Measurements from ENCODE around the gene PACS1.
A peak's percentile ranks its signal among the peaks of the same experiment; 100 is the strongest.
"Not testable (repeated sequence)": the region's sequence is repeated elsewhere in the genome, so short reads cannot be mapped to it uniquely, and the experiment has no call there.

Gene PACS1

GRCh38 chr11:66276619-66277018 is 206.5 kb downstream of the PACS1 start:
- peaks cover 44% of the 10 kb centered on the region for H3K36me3 ChIP-seq (ENCODE audit: insufficient read depth, low read length)
- H3K4me1 ChIP-seq (ENCODE audit: control insufficient read depth, insufficient read depth, low read length), result peaks cover 19% of the 10 kb centered on the region
- H3K27me3 ChIP-seq (ENCODE audit: control insufficient read depth, insufficient read depth, low read length); H3K9ac ChIP-seq (ENCODE audit: low read depth, low read length); H3K9me3 ChIP-seq (replicated peaks; ENCODE audit: low read length); H3K4me3 ChIP-seq (ENCODE audit: low read length); H3K4me2 ChIP-seq (ENCODE audit: low read length): not testable (repeated sequence)

- H3K27me3 ChIP-seq (ENCODE audit: control insufficient read depth, insufficient read depth, low read length); H3K4me2 ChIP-seq (ENCODE audit: low read length); H3K9ac ChIP-seq (ENCODE audit: low read depth, low read length); H3K4me3 ChIP-seq (ENCODE audit: low read length); H3K9me3 ChIP-seq (replicated peaks; ENCODE audit: low read length): not testable (repeated sequence)
- H3K4me1 ChIP-seq (ENCODE audit: control insufficient read depth, insufficient read depth, low read length), result peaks cover 19% of the 10 kb centered on the region
- peaks cover 39% of the 10 kb centered on the region for H3K36me3 ChIP-seq (ENCODE audit: insufficient read depth, low read length)
These were observed 207.0 kb downstream of the PACS1 start for GRCh38 chr11:66277064-66277463.

- Histone ChIP-seq H3K4me1 (ENCODE audit: control insufficient read depth, insufficient read depth, low read length) (peaks cover 21% of the 10 kb centered on the region), H3K9me3 (replicated peaks; ENCODE audit: low read length) (no peaks in the 10 kb centered on the region), H3K4me3 (ENCODE audit: low read length) (peak within 1 kb of the TSS; percentile 47), H3K36me3 (ENCODE audit: insufficient read depth, low read length) (peaks cover 33% of the 10 kb centered on the region), H3K27me3 (ENCODE audit: control insufficient read depth, insufficient read depth, low read length) (no peaks in the 10 kb centered on the region), H3K4me2 (ENCODE audit: low read length) (peak within 1 kb of the TSS; percentile 76), H3K9ac (ENCODE audit: low read depth, low read length) (peak within 1 kb of the TSS; percentile 41)
These were observed 207.6 kb downstream of the PACS1 start, which contains the start of gene CNIH2 for GRCh38 chr11:66277471-66278362. TSS of gene CNIH2 (plus strand) at chr11:66278175. CDS start at chr11:66278457, 282 bp downstream.

- H3K27me3 ChIP-seq (ENCODE audit: control insufficient read depth, insufficient read depth, low read length), result no peaks in the 10 kb centered on the region
- peaks cover 28% of the 10 kb centered on the region for H3K36me3 ChIP-seq (ENCODE audit: insufficient read depth, low read length)
- no peak overlapping the region for H3K9ac ChIP-seq (ENCODE audit: low read depth, low read length)
- peaks cover 23% of the 10 kb centered on the region for H3K4me1 ChIP-seq (ENCODE audit: control insufficient read depth, insufficient read depth, low read length)
- peak overlapping the region; percentile 47 for H3K4me3 ChIP-seq (ENCODE audit: low read length)
- peak overlapping the region; percentile 76 for H3K4me2 ChIP-seq (ENCODE audit: low read length)
- H3K9me3 ChIP-seq (replicated peaks; ENCODE audit: low read length), result no peaks in the 10 kb centered on the region
These were observed 208.5 kb downstream of the PACS1 start for GRCh38 chr11:66278363-66279091.

GRCh38 chr11:66279092-66279734 is 209.1 kb downstream of the PACS1 start:
- Histone ChIP-seq H3K36me3 (ENCODE audit: insufficient read depth, low read length) (peaks cover 23% of the 10 kb centered on the region), H3K4me3 (ENCODE audit: low read length) (no peak overlapping the region), H3K4me1 (ENCODE audit: control insufficient read depth, insufficient read depth, low read length) (peaks cover 23% of the 10 kb centered on the region), H3K9me3 (replicated peaks; ENCODE audit: low read length) (no peaks in the 10 kb centered on the region), H3K27me3 (ENCODE audit: control insufficient read depth, insufficient read depth, low read length) (no peaks in the 10 kb centered on the region), H3K4me2 (ENCODE audit: low read length) (no peak overlapping the region), H3K9ac (ENCODE audit: low read depth, low read length) (no peak overlapping the region)

GRCh38 chr11:66280428-66280827 is 210.4 kb downstream of the PACS1 start:
- Histone ChIP-seq H3K4me1 (ENCODE audit: control insufficient read depth, insufficient read depth, low read length) (peaks cover 23% of the 10 kb centered on the region), H3K27me3 (ENCODE audit: control insufficient read depth, insufficient read depth, low read length) (no peaks in the 10 kb centered on the region), H3K9me3 (replicated peaks; ENCODE audit: low read length) (no peaks in the 10 kb centered on the region), H3K9ac (ENCODE audit: low read depth, low read length) (no peak overlapping the region), H3K4me3 (ENCODE audit: low read length) (no peak overlapping the region), H3K36me3 (ENCODE audit: insufficient read depth, low read length) (peaks cover 25% of the 10 kb centered on the region), H3K4me2 (ENCODE audit: low read length) (no peak overlapping the region)

GRCh38 chr11:66281001-66281400 is 210.9 kb downstream of the PACS1 start:
- Histone ChIP-seq H3K36me3 (ENCODE audit: insufficient read depth, low read length) (peaks cover 27% of the 10 kb centered on the region), H3K4me2 (ENCODE audit: low read length) (no peak overlapping the region), H3K9me3 (replicated peaks; ENCODE audit: low read length) (no peaks in the 10 kb centered on the region), H3K27me3 (ENCODE audit: control insufficient read depth, insufficient read depth, low read length) (no peaks in the 10 kb centered on the region), H3K4me3 (ENCODE audit: low read length) (no peak overlapping the region), H3K9ac (ENCODE audit: low read depth, low read length) (no peak overlapping the region), H3K4me1 (ENCODE audit: control insufficient read depth, insufficient read depth, low read length) (peaks cover 23% of the 10 kb centered on the region)

- Histone ChIP-seq H3K9me3 (replicated peaks; ENCODE audit: low read length) (no peaks in the 10 kb centered on the region), H3K4me2 (ENCODE audit: low read length) (no peak overlapping the region), H3K9ac (ENCODE audit: low read depth, low read length) (no peak overlapping the region), H3K27me3 (ENCODE audit: control insufficient read depth, insufficient read depth, low read length) (no peaks in the 10 kb centered on the region), H3K36me3 (ENCODE audit: insufficient read depth, low read length) (peaks cover 30% of the 10 kb centered on the region), H3K4me3 (ENCODE audit: low read length) (no peak overlapping the region), H3K4me1 (ENCODE audit: control insufficient read depth, insufficient read depth, low read length) (peaks cover 23% of the 10 kb centered on the region)
These were observed 211.8 kb downstream of the PACS1 start for GRCh38 chr11:66281776-66282467.

GRCh38 chr11:66282468-66283455 is 212.7 kb downstream of the PACS1 start:
- H3K9ac ChIP-seq (ENCODE audit: low read depth, low read length), result no peak overlapping the region
- H3K36me3 ChIP-seq (ENCODE audit: insufficient read depth, low read length), result peaks cover 33% of the 10 kb centered on the region
- H3K4me3 ChIP-seq (ENCODE audit: low read length), result no peak overlapping the region
- H3K9me3 ChIP-seq (replicated peaks; ENCODE audit: low read length), result no peaks in the 10 kb centered on the region
- H3K4me1 ChIP-seq (ENCODE audit: control insufficient read depth, insufficient read depth, low read length), result peaks cover 24% of the 10 kb centered on the region
- no peaks in the 10 kb centered on the region for H3K27me3 ChIP-seq (ENCODE audit: control insufficient read depth, insufficient read depth, low read length)
- no peak overlapping the region for H3K4me2 ChIP-seq (ENCODE audit: low read length)

GRCh38 chr11:66283461-66284105 is 213.5 kb downstream of the PACS1 start:
- Histone ChIP-seq H3K4me1 (ENCODE audit: control insufficient read depth, insufficient read depth, low read length) (peaks cover 26% of the 10 kb centered on the region), H3K4me2 (ENCODE audit: low read length) (no peak overlapping the region), H3K36me3 (ENCODE audit: insufficient read depth, low read length) (peaks cover 33% of the 10 kb centered on the region), H3K4me3 (ENCODE audit: low read length) (no peak overlapping the region), H3K27me3 (ENCODE audit: control insufficient read depth, insufficient read depth, low read length) (no peaks in the 10 kb centered on the region), H3K9me3 (replicated peaks; ENCODE audit: low read length) (no peaks in the 10 kb centered on the region), H3K9ac (ENCODE audit: low read depth, low read length) (no peak overlapping the region)

Data from skeletal muscle satellite cell (primary cell).